GM18909 (cell line): ENCODE results near the gene FEM1A.
"Not testable (repeated sequence)": the region's sequence is repeated elsewhere in the genome, so short reads cannot be mapped to it uniquely, and the experiment has no call there.

Experiments
- ATAC-seq: cut with Tn5 transposase; IDR thresholded peaks from one replicate; pipeline ENCODE4 v1.9.1; 2021; ENCODE audit warnings: mild to moderate bottlenecking; ENCODE audit not compliant: unreplicated experiment, poor library complexity

The FEM1A gene

DNA sequence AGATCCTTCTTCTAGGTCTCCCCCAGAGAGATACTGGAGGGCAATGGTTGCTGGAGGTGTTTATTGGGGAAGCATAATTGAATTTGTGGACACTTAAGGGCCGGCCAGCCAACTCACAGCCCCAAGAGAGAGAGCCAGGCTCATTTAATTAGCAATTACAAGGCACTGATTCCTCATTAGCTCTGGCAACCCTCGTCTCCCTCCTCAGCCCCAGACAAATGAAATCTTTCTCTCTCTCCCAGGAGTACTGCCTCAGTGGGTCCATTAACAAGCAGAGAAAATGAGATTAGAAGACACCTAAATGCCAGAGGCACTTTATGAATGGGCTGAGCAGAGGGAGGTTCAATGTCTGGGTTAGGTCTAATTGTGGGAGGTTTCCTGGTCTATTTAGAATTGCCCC, 19.0 kb upstream of the FEM1A start:
- ATAC-seq: no peak

DNA sequence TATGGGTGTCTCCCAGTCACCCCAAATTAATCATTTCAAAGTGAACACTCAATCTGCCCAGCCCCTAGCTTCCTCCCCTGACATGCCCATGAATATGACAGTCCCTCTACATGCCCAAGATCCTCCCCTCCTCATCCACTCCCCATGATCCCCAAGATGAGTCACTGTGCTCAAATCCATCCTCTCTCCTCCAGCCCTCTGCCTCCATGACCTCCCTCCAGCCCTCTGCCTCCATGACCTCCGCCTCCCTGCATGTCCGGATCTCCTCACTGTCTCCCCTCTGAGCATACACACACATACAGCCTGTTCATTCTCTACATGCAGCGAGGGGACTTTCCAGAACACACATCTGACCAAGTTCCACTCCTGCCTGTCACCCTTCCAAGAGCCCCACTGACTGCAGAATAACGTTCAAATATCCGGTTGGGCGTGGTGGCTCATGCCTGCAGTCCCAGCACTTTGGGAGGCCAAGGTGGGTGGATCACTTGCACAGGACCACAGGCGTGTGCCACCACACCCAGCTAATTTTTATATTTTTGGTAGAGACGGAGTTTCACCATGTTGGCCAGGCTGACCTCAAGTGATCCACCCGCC, 18.4 kb upstream of the FEM1A start:
- ATAC-seq: no peak

DNA sequence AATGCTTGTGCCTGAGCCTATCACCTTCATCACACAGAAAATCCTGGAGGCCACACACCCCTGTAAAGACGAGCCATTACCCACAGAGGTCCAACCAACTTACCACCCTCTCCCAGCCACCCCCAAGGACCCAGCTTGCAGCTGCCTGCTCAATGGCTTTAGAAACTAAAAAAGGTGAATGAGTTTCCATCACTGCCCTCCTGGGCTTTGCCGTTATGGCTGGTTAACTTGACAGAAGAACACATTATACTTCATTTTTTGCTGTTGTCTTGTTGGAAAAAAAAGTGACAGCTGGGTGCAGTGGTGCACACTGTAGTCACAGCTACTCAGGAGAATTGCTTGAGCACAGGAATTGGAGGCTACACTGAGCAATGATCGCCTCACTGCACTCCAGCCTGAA, 17.4 kb upstream of the FEM1A start:
- ATAC-seq: no peak

DNA sequence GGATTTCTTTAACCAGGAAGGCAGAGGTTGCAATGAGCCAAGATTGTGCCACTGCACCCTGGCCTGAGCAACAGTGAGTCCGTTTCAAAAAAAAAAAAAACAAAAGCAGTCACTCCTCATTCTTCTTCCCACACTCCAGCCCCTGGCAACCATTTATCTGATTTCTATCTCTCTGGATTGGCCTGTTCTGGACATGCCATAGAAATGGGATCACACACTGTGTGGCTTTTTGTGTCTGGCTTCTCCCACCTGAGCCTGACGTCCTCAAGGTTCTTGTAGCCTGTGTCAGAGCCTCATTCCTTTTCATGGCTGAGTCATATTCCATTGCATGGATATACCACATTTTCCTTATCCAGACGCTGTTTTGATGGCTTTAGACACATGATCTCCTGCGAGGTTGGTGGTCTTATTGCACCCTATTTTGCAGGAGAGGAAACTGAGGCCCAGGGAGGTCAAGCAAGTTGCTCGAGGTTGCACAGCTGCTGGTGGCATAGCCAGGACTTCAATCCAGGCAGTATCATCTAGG, 15.8 kb upstream of the FEM1A start:
- ATAC-seq: no peak

DNA sequence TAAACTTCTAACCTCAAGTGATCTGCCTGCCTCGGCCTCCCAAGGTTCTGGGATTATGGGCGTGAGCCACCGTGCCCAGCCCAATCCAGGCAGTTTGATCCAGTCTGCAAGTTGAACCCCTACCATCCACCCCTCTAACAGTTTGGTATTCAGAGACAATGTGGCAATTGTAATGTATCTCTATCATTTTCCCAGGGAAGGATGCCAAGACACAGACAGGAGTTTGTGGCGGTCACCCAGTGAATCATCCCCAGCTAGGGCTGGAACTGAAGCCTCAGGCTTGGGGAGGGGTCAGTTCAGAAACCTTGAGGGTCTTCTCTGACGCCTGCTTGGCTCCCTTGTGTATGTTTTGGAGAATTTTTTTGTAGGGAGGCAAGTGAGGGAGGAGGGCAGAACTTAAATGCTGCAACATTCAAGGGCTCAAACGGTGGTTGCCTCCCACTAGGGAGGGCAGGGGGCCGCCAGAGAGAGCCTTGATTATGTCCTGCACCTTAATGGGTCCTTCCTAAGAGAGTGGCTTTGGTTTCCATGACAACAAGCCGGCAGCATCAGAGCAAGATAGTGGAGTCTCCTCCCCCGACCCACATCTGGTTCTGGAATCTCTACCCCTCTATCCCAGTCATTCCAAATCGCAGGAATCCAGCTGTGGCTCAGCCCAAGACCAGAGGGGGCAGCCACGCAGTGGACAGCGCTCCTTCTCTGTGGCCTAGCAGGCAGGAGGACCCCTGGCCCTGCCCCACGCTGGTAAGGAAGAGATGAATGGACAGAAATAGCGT, 14.9 kb upstream of the FEM1A start:
- ATAC-seq: no peak

DNA sequence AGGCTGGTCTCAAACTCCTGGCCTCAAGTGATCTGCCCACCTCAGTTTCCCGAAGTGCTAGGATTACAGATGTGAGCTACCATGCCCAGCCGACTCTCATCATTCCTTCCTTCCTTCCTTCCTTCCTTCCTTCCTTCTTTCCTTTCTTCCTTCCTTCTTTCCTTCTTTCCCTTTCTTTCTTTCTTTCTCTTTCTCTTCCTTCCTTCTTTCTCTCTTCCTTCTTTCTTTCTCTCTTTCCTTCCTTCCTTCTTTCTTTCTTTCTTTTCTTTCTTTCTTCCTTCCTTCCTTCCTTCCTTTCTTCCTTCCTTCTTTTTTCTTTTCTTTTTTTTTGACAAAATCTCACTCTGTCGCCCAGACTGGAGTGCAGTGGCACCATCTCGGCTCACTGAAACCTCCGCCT, 13.4 kb upstream of the FEM1A start:
- ATAC-seq: not testable (repeated sequence)

DNA sequence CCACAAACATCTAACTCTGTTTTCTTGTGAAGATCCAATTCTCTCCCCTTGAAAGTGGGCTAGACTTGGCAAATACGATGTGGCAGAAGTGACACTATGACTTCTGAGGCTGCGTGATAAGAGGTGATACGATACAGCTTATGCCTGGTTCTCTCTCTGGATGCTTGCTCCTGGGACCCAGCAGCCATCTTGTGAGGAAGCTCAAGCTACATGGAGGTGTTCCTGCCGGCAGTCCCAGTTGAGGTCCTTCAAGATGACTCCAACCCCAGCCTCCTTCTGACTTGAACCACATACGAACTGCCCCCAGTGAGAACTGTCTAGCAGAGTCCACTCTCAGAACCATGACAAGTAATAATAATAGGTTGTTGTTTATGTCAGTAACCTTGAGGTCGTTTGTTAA, 10.7 kb upstream of the FEM1A start:
- ATAC-seq: no peak

DNA sequence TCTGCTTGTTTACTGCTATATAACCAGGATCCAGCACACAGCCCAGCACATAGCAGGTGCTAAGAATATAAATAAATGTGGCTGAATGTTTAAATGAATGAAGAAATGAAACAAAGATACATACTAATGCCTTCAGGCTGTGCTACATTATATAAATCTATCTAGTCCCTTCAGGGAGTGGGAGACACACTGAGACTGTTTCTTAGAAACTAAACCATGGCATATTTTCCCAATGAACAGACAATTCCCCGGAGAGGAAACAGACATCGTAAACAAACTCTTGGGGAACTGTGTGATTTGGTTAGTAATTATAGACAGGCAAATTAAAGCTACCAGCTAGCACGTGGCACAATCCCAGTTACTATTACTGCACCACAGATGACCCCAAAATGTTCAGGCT, 9.7 kb upstream of the FEM1A start:
- no peak for ATAC-seq

DNA sequence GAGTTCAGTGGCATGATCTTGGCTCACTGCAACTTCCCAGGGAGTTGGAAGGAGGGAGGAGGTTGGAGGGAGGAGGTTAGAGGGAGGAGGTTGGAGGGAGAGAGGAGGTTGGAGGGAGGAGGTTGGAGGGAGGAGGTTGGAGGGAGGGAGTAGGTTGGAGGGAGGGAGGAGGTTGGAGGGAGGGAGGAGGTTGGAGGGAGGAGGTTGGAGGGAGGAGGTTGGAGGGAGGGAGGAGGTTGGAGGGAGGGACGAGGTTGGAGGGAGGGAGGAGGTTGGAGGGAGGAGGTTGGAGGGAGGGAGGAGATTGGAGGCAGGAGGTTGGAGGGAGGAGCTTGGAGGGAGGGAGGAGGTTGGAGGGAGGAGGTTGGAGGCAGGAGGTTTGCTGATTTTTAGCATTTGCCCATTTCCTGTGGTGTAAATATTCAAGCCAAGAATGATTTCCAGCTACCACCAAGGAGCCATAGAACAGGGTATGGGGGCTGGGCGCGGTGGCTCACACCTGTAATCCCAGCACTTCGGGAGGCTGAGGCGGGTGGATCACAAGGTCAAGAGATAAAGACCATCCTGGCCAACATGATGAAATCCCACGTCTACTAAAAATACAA, 5.0 kb upstream of the FEM1A start:
- not testable (repeated sequence) for ATAC-seq

DNA sequence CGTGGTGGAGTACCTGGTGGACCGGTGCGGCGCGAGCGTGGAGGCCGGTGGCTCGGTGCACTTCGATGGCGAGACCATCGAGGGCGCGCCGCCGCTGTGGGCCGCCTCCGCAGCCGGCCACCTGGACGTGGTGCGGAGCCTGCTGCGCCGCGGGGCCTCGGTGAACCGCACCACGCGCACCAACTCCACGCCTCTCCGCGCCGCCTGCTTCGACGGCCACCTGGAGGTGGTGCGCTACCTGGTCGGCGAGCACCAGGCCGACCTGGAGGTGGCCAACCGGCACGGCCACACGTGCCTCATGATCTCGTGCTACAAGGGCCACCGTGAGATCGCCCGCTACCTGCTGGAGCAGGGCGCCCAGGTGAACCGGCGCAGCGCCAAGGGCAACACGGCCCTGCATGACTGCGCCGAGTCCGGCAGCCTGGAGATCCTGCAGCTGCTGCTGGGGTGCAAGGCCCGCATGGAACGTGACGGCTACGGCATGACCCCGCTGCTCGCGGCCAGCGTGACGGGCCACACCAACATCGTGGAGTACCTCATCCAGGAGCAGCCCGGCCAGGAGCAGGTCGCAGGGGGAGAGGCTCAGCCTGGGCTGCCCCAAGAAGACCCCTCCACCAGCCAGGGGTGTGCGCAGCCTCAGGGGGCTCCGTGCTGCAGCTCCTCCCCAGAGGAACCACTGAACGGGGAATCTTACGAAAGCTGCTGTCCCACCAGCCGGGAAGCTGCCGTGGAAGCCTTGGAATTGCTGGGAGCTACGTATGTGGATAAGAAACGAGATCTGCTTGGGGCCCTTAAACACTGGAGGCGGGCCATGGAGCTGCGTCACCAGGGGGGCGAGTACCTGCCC, 708 bp downstream of the FEM1A start:
- not testable (repeated sequence) for ATAC-seq

DNA sequence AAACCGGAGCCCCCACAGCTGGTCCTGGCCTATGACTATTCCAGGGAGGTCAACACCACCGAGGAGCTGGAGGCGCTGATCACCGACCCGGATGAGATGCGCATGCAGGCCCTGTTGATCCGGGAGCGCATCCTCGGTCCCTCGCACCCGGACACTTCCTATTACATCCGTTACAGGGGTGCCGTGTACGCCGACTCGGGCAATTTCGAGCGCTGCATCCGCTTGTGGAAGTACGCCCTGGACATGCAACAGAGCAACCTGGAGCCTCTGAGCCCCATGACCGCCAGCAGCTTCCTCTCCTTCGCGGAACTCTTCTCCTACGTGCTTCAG, 1.3 kb downstream of the FEM1A start:
- not testable (repeated sequence) for ATAC-seq

DNA sequence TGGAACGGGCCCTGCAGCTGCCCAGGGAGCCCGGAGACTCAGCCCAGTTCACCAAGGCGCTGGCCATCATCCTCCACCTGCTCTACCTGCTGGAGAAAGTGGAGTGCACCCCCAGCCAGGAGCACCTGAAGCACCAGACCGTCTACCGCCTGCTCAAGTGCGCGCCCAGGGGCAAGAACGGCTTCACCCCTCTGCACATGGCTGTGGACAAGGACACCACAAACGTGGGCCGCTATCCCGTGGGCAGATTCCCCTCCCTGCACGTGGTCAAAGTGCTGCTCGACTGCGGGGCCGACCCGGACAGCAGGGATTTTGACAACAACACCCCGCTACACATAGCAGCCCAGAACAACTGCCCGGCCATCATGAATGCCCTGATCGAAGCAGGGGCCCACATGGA, 1.7 kb downstream of the FEM1A start:
- ATAC-seq: not testable (repeated sequence)

DNA sequence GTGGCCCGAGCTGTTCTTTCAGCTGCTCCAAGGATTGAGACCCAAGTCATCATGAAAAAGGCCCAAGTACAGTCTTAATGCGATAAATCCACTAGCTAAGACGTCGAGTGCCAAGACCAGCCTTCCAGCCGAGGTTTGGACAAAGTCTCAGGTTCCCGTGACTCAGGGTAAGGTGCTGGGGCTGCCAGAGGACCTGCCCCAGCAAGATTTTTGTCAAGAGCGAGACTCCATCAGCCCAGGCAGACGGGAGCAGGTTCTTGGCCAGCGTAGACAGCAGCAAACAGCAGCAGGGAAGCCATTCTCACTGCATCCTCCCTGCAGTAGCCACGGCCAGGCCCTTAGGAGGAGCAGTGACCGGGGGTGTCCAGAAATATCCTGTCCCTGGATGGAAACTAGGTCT, 3.4 kb downstream of the FEM1A start:
- no peak for ATAC-seq

DNA sequence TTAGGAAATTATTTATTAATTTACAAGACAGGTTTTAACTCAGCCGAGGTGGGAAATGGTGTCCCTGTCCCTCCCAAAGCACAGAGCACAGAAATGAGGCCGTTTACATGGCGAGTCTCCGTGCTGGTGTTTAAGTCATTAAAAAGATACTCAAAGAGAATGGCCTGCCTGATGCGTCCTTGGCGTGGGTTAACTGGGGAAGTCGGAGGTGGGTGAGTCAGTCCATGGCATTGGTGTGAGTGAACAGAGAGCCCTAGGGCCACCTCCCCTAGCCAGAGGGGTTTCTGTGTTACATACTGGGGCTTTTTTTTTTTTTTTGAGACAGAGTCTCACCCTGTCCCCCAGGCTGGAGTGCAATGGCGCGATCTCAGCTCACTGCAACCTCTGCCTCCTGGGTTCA, 3.9 kb downstream of the FEM1A start:
- ATAC-seq: no peak

DNA sequence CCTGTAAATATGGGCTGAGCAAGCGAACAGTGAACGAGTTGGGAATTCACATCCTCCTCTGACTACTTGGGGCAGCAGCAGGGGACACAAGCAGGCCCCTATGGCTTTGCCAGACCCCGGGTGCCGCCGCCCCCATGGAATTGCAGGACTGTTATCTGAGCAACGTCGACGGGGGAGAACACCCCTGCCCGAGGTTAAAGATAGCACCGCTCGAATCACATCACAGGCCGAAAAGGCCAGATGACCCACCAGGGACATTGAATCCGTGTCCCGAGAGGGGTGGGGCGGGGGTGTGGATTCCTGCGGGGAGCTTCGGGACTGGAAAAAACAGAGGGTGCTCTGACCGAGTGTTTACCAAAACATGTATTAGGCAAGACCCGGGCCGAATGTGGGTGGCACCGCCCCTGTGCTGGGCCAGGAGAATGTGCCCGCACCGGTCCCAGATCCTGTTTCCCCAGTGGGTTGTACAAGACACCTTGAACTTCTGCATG, 9.1 kb downstream of the FEM1A start:
- ATAC-seq: no peak

DNA sequence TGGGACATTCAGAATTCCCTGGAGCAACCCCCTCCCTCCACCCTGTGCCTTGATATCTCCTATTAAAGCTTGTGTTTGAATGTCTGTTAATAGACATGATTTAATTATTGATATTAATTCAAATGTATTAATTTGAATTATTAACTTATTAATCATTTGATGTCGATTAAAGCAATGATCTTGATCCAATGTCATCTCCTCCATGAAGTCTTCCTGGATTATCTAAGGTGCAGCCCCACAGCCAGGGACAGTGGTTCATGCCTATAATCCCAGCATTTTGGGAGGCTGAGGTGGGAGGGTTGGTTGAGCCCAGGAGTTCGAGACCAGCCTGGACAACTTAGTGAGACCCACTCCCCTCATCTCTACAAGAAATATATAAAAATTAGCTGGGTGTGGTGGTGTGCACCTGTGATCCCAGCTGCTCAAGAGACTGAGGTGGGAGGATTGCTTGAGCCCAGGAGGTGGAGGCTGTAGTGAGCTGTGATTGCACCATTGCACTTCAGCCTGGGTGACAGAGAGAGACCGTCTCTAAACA, 9.6 kb downstream of the FEM1A start:
- no peak for ATAC-seq

DNA sequence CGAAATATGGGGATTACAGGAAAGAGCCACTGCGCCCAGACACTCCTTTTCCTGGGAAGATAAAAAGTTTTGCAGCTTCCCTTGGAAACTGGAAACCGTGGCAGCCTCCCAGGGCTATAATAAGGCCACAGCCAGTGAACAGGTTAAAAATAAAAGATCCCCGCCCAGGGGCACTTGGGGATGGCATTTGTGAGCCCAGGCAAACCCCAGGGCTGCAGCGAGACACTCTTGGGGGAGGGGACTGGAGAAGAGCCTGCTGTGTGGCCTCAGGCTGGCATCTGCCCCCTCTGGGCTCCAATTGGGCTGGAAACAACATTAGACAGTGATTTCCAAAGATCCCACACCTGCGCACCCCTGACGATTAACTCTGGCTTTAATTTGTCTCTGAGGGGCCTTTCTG, 11.2 kb downstream of the FEM1A start:
- no peak for ATAC-seq

DNA sequence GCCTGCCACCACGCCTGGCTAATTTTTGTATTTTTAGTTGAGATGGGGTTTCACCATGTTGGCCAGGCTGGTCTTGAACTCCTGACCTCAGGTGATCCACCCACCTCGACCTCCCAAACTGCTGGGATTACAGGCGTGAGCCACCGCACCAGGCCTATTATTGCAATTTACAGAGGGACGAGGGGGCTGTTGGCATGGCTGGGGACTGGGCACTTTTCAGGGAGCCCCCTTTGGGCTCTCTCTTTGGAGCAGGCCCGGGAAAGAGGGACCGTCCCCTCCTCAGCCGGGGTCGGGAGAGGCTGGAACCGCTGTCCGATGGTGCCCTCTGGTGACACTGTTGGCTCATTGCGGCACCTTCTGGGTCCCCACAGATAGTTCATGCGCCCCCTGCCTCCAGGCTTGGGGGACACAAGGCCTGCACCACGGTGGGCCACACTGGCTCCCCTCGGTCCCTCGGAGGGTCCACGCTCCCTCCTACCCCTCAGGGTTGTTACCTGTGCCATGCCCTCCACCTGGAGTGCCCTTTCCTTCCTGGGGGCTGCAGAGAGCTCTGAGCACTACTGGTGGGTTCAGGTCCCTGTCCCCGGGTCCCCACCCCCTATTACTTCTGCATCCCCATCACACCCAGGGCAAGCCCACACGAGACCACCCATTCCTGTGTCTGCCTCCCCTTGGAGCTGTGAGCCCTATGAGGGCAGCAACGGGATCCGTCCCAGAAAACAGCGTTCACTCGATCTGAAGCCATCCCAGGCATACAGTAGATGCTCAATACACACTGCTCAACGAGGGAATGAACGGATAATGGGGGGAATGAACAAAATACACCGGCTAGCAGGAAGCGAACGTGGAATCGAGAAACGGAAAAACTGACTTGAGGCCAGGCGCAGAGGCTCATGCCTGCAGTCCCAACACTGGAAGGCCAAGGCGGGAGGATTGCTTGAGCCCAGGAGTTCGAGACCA, 12.5 kb downstream of the FEM1A start:
- no peak for ATAC-seq

DNA sequence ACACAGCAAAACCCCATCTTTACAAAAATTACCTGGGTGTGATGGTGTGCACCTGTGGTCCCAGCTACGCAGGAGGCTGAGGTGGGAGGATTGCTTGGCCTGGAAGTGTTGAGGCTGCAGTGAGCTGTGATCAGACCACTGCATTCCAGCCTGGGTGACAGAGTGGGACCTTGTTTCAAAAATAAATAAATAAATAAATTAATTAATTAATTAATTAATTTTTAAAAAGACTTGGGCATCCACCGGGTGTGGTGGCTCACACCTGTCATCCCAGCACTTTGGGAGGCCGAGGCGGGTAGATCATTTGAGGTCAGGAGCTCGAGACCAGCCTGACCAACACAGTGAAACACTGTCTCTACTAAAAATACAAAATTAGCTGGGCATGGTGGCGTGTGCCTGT, 13.6 kb downstream of the FEM1A start:
- not testable (repeated sequence) for ATAC-seq
